HG03439 (cell line): ENCODE data around the gene PANK1.

Experiments used
- ATAC-seq: cut with Tn5 transposase; IDR thresholded peaks from one replicate; pipeline ENCODE4 v1.9.1; 2021; ENCODE audit warnings: mild to moderate bottlenecking, moderate library complexity; ENCODE audit not compliant: unreplicated experiment

PANK1 gene

DNA sequence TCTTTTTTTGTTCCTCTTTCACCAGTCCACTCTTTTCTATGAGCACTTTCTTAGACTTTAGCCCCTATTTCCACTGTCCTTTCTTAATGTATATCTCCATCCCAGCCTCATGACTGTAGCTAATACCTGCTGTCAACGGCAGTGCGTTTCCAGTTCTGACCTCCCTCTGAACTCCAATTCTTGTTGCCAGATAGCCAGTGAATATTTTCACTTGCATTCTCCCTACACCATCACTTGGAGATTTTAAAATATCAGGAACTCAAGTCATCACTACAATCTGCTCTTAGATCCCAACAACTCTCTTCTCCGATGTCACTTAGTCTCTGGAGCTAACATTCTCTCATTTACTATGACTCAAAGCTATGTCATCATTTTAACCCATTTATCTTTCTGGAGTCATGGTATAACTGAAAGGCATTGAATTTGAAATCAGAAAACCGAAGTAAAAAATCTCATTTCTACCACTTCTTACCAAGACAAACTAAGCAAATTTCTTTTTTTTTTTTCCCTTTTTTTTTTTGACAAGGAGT is 104.6 kb downstream of the PANK1 start:
- ATAC-seq = no peak

DNA sequence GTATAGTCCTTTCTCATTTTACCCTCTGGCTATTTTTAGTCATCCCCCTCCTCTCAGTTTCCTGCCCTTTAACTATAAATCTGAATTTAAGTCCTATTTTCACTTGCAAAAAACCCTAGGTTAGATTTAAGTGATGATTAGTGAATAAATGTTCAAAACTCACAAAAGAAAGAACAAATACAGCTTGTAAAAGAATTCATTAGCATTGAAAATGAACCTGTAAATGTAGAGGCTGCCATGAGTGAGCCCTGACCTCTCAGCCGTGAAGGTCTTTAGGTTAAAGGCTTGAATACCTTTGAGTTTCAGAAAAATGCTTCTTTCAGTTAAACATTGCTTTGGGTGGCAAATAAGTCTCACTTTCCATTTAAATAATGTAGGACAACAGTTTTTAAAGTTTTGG is 107.7 kb downstream of the PANK1 start:
- ATAC-seq = no peak

- ATAC-seq = no peak
These were observed 109.1 kb downstream of the PANK1 start for GRCh38 chr10:89536013-89536354.

GRCh38 chr10:89535171-89536012 is 109.7 kb downstream of the PANK1 start, which contains the start of gene SLC16A12:
Gene SLC16A12 (minus strand): TSS chr10:89535594. CDS start chr10:89462578, 73,016 bp downstream.
- no peak for ATAC-seq

DNA sequence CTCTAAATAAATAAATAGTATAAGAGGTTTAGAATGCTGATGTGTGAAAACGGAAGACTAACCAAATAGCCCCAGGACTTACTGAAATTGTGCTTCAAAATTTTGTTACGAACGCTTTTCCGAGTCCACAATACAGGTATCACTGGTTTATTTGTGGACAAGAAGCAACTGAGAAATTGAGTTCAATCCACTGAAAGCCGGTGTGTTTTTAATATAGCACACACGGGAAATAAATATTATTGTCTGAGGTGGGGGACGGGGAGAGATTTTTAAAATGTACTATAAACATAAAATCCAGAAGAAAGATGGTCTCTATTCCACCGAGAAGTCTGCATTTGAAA is 110.2 kb downstream of the PANK1 start:
- no peak for ATAC-seq
